Measurements from ENCODE around the gene FAP.

FAP gene

GRCh38 chr2:162221064-162221463 lies 22.2 kb downstream of the FAP start:
- TF ChIP-seq CSDC2 (CRISPR knock-in tag; IDR thresholded peaks at IDR 0.05), result no peak
- no peak for TF ChIP-seq ZNF70 (CRISPR knock-in tag; IDR thresholded peaks at IDR 0.05)
- peak; percentile 95 for ATAC-seq

DNA sequence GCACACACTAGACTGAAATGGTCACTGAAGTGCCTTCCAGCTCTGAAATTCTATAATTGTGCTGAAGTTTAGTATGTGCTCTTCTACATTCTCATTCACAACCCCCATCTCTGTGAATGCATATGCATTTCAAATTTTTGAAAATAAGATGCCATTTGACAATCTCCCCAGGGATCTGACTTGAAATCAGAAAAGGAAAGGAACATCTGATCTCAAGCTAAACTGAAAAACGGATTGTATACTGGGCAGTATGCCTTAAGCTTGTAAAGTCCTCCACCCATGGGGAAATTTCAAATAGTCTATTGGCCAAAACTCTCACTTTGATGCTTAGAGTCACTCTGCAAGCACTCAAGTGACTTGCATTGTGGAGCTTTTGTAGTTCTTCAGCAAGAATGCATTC lies 22.9 kb downstream of the FAP start:
- TF ChIP-seq, protein P1, sequence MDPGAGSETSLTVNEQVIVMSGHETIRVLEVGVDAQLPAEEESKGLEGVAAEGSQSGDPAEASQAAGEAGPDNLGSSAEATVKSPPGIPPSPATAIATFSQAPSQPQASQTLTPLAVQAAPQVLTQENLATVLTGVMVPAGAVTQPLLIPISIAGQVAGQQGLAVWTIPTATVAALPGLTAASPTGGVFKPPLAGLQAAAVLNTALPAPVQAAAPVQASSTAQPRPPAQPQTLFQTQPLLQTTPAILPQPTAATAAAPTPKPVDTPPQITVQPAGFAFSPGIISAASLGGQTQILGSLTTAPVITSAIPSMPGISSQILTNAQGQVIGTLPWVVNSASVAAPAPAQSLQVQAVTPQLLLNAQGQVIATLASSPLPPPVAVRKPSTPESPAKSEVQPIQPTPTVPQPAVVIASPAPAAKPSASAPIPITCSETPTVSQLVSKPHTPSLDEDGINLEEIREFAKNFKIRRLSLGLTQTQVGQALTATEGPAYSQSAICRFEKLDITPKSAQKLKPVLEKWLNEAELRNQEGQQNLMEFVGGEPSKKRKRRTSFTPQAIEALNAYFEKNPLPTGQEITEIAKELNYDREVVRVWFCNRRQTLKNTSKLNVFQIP (CRISPR knock-in tag; IDR thresholded peaks at IDR 0.05; ENCODE audit: borderline replicate concordance, low read depth), result no peak
- TF ChIP-seq PPARA (CRISPR knock-in tag; IDR thresholded peaks at IDR 0.05; ENCODE audit: borderline replicate concordance) (no peak), BACH2 (CRISPR knock-in tag; IDR thresholded peaks at IDR 0.05; ENCODE audit: borderline replicate concordance) (no peak), SNAI2 (CRISPR knock-in tag; IDR thresholded peaks at IDR 0.05) (no peak), TCF4 (CRISPR knock-in tag; IDR thresholded peaks at IDR 0.05; ENCODE audit: borderline replicate concordance) (no peak), PATZ1 (CRISPR knock-in tag; IDR thresholded peaks at IDR 0.05; ENCODE audit: borderline replicate concordance) (no peak), ARNTL (CRISPR knock-in tag; IDR thresholded peaks at IDR 0.05; ENCODE audit: borderline replicate concordance, low read depth) (no peak), TOX (CRISPR knock-in tag; IDR thresholded peaks at IDR 0.05; ENCODE audit: borderline replicate concordance) (no peak), ZC3H10 (CRISPR knock-in tag; IDR thresholded peaks at IDR 0.05) (no peak), CREB5 (CRISPR knock-in tag; IDR thresholded peaks at IDR 0.05; ENCODE audit: low read depth) (no peak), ZFP30 (CRISPR knock-in tag; IDR thresholded peaks at IDR 0.05) (no peak), ZFP3 (CRISPR knock-in tag; IDR thresholded peaks at IDR 0.05) (no peak)
- no peak for ATAC-seq

DNA sequence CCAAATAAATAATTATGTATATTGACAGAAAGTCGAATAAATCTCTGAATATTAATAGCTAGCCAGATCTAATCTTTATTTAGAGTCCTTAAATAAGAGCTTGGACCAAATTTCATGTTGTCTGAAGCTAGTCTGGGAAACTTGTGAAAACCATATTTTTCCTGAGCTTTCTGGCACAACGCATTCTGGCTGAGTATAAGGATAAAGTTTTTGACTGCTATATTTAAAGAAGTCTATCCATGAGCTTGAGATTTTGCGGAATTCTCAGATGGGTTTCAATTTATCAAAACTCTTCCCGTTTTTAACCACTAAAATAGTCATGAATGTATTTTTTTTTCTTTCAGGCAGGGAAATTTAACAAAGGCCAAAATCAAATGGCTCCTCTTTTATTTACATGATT lies 23.8 kb downstream of the FAP start:
- no peak for ATAC-seq
- TF ChIP-seq PATZ1 (CRISPR knock-in tag; IDR thresholded peaks at IDR 0.05; ENCODE audit: borderline replicate concordance) (no peak), RARB (CRISPR knock-in tag; IDR thresholded peaks at IDR 0.05) (no peak), ESRRG (CRISPR knock-in tag; IDR thresholded peaks at IDR 0.05) (no peak), ZFP30 (CRISPR knock-in tag; IDR thresholded peaks at IDR 0.05) (no peak), TCF4 (CRISPR knock-in tag; IDR thresholded peaks at IDR 0.05; ENCODE audit: borderline replicate concordance) (no peak), ARNTL (CRISPR knock-in tag; IDR thresholded peaks at IDR 0.05; ENCODE audit: borderline replicate concordance, low read depth) (no peak), OSR1 (CRISPR knock-in tag; IDR thresholded peaks at IDR 0.05) (no peak), SNAI2 (CRISPR knock-in tag; IDR thresholded peaks at IDR 0.05) (no peak), ZNF8 (CRISPR knock-in tag; IDR thresholded peaks at IDR 0.05) (no peak), ZFP3 (CRISPR knock-in tag; IDR thresholded peaks at IDR 0.05) (no peak), ZNF565 (CRISPR knock-in tag; conservative IDR thresholded peaks at IDR 0.05; ENCODE audit: low read depth) (no peak), BACH2 (CRISPR knock-in tag; IDR thresholded peaks at IDR 0.05; ENCODE audit: borderline replicate concordance) (no peak), ISL1 (CRISPR knock-in tag; IDR thresholded peaks at IDR 0.05) (no peak), CREB5 (CRISPR knock-in tag; IDR thresholded peaks at IDR 0.05; ENCODE audit: low read depth) (no peak), ZC3H10 (CRISPR knock-in tag; IDR thresholded peaks at IDR 0.05) (no peak), PPARA (CRISPR knock-in tag; IDR thresholded peaks at IDR 0.05; ENCODE audit: borderline replicate concordance) (no peak), CSDC2 (CRISPR knock-in tag; IDR thresholded peaks at IDR 0.05) (no peak), GLIS3 (CRISPR knock-in tag; IDR thresholded peaks at IDR 0.05) (no peak)
- TF ChIP-seq, protein P1 (CRISPR knock-in tag; IDR thresholded peaks at IDR 0.05; ENCODE audit: borderline replicate concordance, low read depth), result no peak
- TF ChIP-seq, protein P2, sequence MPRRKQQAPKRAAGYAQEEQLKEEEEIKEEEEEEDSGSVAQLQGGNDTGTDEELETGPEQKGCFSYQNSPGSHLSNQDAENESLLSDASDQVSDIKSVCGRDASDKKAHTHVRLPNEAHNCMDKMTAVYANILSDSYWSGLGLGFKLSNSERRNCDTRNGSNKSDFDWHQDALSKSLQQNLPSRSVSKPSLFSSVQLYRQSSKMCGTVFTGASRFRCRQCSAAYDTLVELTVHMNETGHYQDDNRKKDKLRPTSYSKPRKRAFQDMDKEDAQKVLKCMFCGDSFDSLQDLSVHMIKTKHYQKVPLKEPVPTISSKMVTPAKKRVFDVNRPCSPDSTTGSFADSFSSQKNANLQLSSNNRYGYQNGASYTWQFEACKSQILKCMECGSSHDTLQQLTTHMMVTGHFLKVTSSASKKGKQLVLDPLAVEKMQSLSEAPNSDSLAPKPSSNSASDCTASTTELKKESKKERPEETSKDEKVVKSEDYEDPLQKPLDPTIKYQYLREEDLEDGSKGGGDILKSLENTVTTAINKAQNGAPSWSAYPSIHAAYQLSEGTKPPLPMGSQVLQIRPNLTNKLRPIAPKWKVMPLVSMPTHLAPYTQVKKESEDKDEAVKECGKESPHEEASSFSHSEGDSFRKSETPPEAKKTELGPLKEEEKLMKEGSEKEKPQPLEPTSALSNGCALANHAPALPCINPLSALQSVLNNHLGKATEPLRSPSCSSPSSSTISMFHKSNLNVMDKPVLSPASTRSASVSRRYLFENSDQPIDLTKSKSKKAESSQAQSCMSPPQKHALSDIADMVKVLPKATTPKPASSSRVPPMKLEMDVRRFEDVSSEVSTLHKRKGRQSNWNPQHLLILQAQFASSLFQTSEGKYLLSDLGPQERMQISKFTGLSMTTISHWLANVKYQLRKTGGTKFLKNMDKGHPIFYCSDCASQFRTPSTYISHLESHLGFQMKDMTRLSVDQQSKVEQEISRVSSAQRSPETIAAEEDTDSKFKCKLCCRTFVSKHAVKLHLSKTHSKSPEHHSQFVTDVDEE (CRISPR knock-in tag; IDR thresholded peaks at IDR 0.05), result no peak

All from SK-N-SH treated with all-trans-retinoic acid at 6 μM for 48 hours (cell line).